HG03457 (cell line): ENCODE data around the gene CEMP1.

ENCODE experiments used
- ATAC-seq: cut with Tn5 transposase; IDR thresholded peaks from one replicate; pipeline ENCODE4 v1.9.1; 2021; ENCODE audit warnings: moderate number of reproducible peaks; ENCODE audit not compliant: unreplicated experiment

Gene CEMP1

DNA sequence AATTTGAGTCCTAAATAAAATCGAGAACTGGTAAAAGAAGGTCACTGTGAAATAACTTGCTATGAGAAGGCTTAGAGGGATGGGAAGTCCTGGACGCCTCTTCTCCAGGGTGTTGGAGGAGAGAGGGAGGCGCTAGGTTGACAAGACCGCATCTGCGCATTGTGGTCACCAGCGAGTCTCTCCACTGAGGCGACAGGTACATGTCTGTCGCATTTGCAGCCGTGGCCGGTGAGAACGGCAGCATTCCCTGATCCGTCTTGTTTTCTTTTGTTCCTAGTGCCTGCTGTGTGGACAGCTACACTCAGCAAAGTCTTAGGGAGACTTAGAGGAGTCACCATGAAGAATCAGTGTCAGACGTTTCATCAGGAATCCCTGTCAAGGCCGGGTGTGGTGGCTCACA lies 25.5 kb downstream of the CEMP1 start:
- no peak for ATAC-seq

DNA sequence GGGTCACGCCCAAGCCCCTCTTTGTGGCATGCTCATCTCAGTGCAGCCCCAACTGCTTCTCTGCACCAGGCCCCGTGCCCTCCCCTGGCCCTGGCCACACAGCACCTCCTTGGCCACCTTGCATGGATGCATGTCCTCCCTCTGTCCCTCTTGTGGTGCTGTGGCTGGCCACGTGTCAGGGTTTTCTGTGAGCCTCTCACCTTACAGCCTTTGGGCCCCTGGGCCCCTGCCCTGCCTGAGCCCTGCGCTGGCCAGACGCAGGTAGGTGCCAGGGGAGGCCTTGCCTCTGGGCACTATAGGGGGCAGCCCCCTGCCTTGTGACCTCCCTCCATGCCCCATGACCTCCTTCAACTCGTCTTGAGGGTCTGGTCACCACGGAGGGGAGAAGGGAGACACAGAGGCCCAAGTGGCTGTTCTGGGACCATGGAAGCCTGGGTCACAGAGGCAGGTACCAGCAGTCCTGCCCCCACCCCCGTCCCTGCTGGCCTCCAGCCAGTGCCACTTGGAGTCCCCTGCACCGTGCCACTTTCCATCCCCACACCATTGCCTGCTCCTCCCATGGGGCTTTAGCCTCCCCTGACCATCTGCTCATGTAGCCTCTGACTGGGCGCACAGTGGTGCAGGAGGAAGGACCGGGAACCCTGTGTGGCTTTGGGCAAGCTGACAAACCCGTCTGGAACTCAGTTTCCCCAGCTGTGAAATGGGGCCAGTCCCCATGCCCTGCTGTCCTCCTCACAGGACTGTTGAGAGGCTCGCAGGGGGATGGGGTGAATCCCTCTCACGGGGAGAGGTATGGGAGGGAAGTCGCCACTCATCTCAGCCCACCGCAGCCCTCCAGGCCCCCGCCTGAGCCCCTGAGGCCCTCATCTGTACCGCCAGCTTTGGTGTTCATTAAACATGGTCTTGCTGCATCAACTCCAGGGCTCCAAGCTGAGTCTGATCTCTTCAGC lies 29.0 kb downstream of the CEMP1 start:
- ATAC-seq = no peak

DNA sequence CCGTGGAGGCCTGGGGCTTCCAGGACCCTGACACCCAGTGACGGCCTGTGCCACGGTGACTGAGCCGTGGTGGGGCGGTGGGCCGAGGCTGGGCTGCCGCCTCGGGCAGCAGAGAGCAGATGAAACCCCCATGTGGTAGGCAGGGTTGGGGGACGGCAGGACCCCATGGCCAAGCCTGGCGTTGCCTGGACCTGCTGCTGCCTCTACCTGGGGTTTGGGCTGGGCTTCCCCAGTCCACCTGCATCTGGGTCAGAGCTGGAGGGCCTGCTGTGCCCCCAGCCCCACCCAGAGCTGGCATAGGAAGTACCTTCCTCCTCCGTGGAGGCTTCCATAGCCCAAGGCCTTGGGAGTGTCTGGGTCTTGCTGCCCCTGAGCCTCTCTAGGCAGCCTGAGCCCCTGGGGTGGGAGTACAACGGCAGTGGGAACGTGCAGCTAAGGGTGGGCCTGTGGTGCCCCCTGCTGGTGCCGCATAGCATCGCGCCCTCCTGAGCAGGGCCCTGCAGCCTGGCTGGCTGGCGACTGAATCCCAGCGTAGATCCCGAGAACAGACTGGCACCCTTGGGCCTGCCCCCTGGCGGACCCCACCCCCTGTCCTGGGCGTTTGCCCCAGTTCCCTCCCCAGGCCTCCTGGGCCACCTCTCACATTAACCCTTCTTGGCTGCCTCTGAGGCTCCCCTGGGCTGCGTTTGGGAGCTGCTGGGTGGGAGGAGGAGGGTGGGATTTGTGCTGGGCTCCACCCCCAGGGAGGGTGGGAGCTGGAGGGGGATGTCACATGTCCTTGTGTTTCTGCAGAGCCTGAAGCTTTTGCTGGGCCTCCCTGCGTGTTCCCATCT lies 30.1 kb downstream of the CEMP1 start:
- ATAC-seq = no peak

DNA sequence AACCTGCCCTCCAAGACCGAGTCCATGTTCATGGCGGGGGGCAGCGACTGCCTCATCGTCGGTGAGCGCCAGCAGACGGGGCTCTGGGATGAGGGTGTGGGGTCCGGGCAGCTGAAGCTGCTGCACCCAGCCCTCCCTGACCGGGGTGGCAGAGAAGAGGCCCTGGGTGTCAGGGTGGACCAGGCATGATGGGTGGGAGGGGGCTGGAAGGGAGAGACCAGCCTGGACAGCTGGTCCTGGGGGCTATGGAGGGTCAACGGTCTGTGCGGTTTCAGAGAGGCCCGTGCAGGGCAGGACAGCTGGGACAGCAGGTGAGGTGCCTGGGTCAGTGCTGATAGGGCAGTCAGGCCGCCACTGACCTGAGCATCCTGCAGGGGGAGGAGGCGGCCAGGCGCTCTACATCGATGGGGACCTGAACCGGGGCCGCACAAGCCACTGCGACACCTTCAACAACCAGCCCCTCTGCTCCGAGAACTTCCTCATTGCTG lies 30.7 kb downstream of the CEMP1 start:
- ATAC-seq = no peak

DNA sequence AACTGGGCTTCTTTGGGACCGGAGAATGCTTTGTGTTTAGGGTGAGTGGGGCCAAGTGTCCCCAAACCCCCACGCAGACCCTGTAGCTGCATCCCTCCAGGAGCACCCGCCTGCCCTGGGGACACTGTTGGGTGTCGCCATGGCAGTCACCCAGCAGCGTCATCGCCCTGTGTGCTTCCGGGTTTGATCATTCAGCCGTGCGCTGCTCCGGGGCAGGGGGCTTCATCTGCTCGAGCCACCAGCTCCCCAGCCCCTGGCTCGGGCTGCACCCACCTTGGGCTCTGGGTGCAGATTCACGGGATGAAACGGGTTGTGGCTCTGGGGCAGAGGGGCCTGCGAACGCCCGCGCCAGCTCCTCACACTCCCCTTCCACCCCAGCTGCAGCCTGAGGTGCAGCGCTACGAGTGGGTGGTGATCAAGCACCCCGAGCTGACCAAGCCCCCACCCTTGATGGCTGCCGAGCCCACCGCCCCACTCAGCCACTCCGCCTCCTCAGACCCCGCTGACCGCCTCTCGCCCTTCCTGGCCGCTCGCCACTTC lies 31.2 kb downstream of the CEMP1 start:
- no peak for ATAC-seq

DNA sequence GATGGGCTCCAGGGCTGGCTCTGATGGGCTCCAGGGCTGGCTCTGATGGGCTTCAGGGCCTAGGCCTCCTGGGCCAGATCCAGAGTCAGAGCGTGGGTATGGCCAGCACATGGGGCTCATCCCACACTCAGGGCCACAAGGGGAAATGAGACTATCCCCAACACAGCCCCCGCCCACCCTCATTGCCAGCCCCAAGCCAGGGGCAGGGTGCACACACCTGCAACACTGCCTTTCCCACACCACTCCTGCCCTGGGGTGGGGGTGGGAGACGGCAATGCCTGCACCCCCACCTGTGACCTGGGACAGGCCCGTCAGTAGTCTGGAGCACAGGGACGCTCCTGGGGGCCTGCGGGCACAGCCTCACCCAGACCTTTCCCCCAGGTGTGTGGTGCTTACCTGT lies 31.8 kb downstream of the CEMP1 start:
- ATAC-seq = no peak

DNA sequence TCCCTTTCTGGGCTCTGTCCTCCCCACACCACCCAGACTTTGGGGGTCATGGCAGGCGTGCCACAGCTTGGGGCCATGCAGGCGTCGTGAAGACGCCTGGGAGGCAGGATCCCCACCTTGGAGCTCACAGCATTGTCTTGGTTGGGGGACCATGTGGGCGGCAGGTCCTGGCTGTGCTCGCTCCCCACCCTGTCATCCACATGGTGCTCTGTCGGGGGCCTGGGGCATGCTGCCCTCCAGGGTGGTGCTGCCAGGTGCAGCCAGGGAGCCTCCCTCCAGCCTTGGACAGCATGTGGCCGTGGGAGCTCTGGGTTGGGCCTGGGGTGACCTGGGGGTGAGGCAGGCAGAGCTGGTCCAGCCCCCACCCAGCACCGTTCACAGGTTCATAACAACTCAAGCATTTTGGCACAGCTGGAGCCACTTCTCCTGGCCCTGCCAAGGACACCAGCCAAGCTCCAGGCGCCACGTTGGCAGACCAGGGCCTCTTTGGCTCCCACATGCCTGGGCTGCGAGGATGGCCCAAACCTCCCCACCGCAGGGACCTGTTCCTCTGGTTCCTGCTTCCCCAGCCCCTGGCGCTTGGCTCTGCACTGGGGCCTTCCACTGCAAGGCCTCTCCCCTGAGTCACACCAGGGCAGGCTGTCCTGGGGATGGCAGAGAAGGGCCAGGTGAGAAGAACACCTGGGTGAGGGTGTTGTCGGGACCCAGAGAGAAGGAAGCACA lies 32.5 kb downstream of the CEMP1 start:
- ATAC-seq = no peak

DNA sequence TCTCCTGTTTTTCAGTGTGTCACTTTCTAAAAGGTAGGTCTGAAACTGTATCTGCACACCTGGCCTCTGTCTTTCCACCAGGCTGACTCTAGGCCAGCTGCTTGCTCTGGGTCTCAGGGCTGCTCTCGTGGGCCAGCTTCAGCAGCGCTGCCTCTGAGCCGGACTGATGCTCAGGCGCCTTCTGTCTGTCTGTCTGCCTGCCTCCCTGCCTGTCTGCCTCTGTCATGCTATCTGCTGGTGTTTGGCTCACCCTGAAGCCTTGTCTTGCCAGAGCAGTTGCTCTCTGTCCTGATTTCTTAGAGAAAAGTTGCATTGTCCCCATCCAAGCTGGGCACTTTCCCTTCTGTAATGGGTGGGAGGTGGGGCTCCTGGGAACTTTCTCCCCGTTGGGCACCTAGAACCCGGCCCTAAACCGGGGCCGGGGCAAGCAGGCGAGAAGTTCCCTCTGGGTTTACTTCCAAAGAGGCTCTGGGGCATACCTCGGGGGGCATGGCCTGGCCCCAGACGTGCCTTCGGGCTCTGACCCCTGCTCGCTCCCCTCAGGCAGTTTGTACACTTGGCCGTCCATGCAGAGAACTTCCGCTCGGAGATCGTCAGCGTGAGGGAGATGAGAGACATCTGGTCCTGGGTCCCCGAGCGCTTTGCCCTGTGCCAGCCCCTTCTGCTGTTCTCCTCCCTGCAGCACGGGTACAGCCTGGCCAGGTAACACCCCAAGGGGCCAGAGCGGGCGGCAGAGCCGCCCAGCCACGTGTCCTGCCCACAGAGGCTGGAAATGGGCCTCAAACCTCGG lies 33.3 kb downstream of the CEMP1 start:
- ATAC-seq = no peak

DNA sequence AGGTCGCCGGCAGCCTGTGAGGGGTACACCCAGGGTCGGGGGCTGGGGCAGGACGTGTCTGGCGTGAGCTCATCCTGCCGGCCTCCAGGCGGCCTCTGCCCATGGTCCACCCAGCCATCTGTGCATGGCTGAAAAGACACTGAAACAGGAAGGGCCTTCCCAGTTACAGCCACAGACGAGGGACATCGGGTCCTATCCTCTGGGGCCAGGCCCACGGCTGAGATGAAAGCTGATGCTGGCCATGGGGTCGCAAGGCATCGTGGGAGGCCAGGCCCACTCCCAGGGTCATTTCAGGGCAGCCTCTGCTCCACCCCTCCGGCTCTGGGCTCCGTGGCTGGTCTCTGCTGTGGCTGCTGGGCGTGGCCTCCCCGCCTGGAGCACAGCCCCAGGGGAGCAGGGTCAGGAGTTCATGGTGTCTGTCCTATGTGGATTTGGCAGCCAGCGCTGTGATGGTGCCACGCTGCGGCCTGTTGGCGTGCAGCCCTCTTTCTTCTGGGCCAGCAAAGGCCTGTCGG lies 34.0 kb downstream of the CEMP1 start:
- no peak for ATAC-seq

DNA sequence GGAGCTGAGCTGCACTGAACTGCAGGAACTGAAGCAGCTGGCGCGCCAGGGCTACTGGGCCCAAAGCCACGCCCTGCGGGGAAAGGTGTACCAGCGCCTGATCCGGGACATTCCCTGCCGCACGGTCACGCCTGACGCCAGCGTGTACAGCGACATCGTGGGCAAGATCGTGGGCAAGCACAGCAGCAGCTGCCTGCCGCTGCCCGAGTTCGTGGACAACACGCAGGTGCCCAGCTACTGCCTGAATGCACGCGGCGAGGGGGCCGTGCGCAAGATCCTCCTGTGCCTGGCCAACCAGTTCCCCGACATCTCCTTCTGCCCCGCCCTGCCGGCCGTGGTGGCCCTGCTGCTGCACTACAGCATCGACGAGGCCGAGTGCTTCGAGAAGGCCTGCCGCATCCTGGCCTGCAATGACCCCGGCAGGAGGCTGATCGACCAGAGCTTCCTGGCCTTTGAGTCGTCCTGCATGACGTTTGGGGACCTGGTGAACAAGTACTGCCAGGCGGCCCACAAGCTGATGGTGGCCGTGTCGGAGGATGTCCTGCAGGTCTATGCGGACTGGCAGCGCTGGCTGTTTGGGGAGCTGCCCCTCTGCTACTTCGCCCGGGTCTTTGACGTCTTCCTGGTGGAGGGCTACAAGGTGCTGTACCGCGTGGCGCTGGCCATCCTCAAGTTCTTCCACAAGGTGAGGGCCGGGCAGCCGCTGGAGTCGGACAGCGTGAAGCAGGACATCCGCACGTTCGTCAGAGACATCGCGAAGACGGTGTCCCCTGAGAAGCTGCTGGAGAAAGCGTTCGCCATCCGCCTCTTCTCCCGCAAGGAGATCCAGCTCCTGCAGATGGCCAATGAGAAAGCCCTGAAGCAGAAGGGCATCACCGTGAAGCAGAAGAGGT lies 34.7 kb downstream of the CEMP1 start:
- no peak for ATAC-seq

DNA sequence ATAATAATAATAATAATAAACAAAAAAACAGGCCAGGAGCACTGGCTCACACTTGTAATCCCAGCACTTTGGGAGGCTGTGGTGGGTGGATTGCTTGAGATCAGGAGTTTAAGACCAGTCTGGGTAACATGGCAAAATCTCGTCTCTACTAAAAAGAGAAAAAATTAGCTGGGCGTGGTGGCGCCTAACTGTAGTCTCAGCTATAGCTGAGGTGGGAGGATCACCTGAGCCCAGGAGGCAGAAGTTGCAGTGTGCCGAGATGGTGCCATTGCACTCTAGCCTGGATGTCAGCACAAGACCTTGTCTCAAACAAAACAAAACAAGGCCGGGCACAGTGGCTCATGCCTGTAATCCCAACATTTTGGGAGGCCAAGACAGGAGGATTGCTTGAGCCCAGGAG lies 36.2 kb downstream of the CEMP1 start:
- no peak for ATAC-seq

DNA sequence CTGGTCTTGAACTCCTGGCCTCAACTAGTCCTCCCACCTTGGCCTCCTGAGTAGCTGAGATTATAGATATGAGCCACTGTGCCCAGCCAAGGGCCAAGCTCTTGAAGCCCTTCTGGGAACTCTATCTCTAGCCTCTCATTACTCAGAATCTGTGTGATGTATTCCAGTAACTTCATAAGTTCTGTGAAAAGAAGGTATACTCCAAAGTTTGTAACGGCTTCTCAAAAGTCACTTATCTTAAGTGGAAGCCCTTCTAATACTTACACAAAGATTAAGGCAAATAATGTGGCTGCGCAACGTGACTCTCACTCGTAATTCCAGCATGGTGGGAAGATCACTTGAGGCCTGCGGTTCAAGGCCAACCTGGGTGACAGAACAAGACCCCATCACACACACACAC lies 36.6 kb downstream of the CEMP1 start:
- no peak for ATAC-seq

DNA sequence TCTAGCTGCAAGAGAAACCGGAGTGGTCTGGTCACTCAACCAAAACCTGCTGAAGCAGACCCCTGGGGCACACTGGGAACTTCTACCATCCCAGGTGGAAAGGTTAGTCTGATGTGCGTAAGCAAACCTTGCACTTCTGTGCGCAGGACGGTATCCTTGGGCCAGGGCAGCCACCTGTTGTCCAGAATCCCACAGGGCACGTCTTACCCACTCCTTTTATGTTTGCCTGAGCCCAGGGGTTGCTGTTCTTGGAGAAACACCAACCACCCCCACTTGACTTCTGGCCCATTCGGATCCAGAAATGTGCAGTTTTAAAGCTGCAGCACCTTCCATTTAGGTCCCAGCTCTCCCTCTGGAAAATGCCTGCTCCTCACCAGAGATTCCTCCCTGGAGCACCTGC lies 37.6 kb downstream of the CEMP1 start:
- ATAC-seq = no peak

DNA sequence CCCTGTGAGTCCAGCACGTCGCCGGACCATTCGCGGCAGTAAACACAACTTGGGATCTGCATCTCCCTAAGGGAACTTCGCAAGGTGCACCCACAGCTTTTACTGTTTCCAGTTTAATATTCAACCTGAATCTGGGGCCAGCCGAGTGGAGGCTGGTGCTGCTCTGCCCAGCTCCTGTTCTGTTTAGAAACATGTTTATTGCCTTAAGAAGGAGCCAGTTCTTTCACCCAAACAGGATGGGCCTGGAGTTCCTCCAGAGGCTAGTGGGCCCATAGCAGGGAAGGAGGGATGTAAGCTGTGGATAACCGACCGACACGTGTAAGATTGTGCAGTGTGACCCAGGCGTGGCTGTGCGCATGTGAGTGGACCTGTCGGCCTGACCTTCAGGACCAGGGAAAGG lies 38.9 kb downstream of the CEMP1 start:
- no peak for ATAC-seq

DNA sequence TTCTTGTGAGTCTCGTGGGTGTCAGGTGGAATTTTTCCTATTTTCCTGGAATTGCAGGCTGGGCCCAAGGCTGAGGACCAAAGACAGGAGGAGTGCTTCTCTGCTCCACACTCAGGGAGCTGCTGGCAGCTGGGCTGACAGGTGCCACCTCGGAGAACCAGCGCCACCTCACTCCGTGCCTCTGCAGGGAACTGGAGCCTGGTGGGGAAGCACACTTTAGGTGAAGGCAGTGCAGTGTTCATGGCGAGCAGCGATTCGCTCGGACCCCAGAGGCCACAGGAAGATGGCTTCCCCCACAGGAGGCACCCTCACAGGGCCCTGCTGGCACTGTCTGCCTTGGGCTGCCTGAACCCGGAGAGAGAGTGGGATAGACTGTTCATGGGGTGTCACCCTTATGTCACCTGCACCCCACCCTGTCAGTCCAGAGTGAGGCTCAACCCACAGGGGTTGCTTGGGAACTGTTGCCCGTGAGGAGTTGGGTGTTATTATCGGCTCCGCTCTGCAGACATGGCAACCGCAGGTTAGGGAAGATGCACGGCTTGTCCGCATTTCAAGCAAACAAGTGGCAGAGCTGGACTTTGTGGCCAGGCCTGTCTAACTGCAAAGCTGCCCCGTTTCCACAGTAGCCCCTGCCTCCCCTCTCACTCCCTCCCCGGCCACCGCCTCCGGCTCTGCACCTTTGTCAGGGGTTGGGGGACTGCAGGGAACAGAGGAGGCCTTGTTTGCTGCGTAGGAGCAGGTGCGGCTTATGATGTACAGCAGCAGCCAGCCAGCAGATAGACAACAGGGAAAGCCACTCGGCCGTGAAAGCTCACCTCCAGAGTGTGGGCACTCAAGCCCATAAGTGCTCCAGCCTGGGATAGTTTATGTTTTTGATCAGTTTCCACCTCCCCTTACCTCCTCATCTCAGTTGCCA lies 40.8 kb downstream of the CEMP1 start:
- ATAC-seq = no peak

DNA sequence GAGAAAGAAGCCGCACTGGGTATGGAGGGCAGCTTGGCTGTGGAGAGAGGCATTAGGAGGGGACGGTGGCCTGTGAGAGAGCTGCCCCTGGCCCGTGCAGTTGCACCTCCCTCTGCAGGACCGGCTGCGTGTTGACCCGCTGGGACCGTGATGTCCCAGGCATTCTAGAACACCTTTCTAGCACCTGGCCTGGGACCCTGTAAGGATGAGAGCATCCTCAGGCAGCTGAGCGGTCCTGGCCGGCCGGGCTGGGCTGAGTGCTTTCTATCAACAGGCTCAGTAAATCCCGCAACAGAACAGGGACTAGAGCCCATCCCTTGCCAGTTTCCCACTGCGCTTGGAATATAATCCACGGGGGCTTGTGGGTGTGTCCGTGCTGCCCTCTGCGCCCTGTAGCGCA lies 41.6 kb downstream of the CEMP1 start:
- no peak for ATAC-seq

DNA sequence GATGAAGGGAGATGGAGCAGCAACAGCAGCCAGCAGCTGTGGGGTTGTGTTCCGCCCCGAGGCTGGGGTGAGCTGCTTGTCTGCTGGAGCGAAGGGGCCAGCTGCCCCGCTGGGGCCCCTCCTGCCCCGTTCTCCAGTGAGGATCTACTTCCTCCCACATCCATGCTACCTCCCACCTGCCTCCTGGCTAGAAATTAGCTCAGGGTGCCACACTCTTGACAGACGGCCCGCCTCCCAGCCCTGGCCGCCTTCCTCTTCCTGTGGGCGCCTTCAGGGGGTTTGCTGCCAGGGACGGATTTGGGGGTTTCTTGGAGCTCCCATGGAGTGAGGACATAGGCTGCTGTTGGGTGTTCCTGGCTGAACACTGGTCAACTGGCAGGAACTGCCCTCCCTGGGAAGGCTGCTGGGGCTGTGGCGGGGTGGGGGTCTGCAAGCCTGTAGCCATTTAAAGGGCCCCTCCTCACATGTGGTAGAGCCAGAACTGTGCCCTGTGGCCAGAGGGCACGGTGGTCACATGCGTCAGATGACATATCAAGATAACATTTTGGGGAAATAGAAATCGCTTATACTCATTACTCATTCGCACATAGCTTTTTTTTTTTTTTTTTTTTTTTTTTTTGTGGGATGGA lies 43.2 kb downstream of the CEMP1 start:
- ATAC-seq = no peak

DNA sequence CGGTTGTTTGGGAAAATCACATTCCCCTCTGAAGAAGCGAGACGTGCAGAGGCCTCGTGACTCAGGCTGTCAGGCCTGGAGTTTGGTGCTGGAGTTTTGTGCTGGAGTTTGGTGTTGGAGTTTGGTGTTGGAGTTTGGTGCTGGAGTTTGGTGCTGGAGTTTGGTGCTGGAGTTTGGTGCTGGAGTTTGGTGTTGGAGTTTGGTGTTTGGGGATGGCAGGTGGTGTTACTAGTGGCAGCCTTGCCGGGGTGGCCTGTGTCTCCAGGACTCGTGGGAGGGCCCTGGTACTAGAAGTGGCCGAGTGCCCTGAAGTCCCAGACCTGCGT lies 43.7 kb downstream of the CEMP1 start:
- ATAC-seq = no peak
